ENCODE measurements around the gene DOK7. TPM values are rescaled to one million over a fixed set of nuclear protein-coding genes. Genes with fewer than 3 reads are reported as not detected.

DOK7 gene
- total and polyA plus RNA-seq, 2 of the 4 experiments (the other 2 are of a cell fraction): not detected

DNA sequence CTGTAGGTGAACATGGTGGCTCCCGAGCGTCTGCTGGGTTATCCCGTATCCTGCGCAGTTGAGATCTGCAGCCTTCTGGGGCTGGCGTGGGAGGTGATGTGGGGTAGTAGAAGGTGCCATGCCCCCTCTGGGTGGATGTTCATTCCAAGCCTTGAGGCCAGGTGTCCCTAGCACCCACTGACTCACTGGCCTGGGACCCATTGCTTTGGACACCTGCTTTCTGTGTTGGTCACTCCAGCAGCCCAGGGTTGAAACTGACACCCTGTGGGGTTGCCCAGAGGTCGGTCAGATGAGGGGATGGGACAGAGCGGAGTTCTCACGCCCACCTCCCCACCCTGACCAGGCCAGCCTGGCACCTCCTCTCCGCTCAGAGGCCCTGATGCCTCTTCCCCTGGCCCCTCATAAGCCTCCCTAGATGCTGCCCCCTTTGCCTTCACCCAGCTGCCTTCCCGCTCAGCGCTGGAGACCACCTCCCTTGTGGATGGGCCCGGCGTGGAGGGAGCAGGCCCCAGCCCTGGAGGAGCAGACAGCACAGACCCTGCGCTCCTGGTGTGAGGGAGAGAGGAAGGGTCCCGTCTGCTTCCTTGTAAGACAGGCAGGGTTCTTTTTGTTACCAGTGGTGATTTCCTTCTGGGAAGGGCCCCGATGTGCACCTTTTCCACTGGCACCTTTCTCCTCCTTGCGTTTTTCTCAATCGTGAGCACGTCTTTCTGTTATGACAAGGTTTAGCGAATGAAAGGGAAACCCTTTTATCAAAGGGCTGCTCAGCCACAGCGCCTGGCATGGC, 2.0 kb downstream of the DOK7 start:
- no peak overlapping the region for H2AK9ac ChIP-seq (replicated peaks; ENCODE audit: low read depth, low read length, poor library complexity)
- no peak overlapping the region for H3K4ac ChIP-seq (ENCODE audit: low read depth, low read length)
- no peak overlapping the region for H4K5ac ChIP-seq (ENCODE audit: low read depth, low read length)
- H3K4me3 ChIP-seq (ENCODE audit: insufficient read depth, low read depth, low read length): no peak overlapping the region
- TF ChIP-seq RAD21 (IDR thresholded peaks at IDR 0.05; ENCODE audit: low read length): no peak
- TF ChIP-seq, protein P1, sequence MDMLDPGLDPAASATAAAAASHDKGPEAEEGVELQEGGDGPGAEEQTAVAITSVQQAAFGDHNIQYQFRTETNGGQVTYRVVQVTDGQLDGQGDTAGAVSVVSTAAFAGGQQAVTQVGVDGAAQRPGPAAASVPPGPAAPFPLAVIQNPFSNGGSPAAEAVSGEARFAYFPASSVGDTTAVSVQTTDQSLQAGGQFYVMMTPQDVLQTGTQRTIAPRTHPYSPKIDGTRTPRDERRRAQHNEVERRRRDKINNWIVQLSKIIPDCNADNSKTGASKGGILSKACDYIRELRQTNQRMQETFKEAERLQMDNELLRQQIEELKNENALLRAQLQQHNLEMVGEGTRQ (IDR thresholded peaks at IDR 0.05; ENCODE audit: low read depth, low read length): no peak
- no peak for TF ChIP-seq CHD1 (IDR thresholded peaks at IDR 0.05; ENCODE audit: low read depth, low read length)
- TF ChIP-seq RCOR1 (IDR thresholded peaks at IDR 0.05; ENCODE audit: insufficient replicate concordance, low read length): no peak
- TF ChIP-seq, protein P2, sequence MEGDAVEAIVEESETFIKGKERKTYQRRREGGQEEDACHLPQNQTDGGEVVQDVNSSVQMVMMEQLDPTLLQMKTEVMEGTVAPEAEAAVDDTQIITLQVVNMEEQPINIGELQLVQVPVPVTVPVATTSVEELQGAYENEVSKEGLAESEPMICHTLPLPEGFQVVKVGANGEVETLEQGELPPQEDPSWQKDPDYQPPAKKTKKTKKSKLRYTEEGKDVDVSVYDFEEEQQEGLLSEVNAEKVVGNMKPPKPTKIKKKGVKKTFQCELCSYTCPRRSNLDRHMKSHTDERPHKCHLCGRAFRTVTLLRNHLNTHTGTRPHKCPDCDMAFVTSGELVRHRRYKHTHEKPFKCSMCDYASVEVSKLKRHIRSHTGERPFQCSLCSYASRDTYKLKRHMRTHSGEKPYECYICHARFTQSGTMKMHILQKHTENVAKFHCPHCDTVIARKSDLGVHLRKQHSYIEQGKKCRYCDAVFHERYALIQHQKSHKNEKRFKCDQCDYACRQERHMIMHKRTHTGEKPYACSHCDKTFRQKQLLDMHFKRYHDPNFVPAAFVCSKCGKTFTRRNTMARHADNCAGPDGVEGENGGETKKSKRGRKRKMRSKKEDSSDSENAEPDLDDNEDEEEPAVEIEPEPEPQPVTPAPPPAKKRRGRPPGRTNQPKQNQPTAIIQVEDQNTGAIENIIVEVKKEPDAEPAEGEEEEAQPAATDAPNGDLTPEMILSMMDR (conservative IDR thresholded peaks at IDR 0.05; ENCODE audit: low read depth, low read length): no peak
- no peak for TF ChIP-seq CEBPB (IDR thresholded peaks at IDR 0.05; ENCODE audit: low read depth, low read length)
- no peak for TF ChIP-seq MXI1 (IDR thresholded peaks at IDR 0.05; ENCODE audit: borderline replicate concordance, low read depth, low read length)
- TF ChIP-seq NFE2L2 (IDR thresholded peaks at IDR 0.05; ENCODE audit: low read depth, low read length): no peak
- no peak for TF ChIP-seq MAFK (IDR thresholded peaks at IDR 0.05; ENCODE audit: low read depth, low read length)
- TF ChIP-seq BHLHE40 (IDR thresholded peaks at IDR 0.05; ENCODE audit: low read depth, low read length): no peak
- TF ChIP-seq, protein P3, sequence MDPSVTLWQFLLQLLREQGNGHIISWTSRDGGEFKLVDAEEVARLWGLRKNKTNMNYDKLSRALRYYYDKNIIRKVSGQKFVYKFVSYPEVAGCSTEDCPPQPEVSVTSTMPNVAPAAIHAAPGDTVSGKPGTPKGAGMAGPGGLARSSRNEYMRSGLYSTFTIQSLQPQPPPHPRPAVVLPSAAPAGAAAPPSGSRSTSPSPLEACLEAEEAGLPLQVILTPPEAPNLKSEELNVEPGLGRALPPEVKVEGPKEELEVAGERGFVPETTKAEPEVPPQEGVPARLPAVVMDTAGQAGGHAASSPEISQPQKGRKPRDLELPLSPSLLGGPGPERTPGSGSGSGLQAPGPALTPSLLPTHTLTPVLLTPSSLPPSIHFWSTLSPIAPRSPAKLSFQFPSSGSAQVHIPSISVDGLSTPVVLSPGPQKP (IDR thresholded peaks at IDR 0.05; ENCODE audit: borderline replicate concordance, low read depth, low read length): no peak
- no peak for TF ChIP-seq RFX5 (IDR thresholded peaks at IDR 0.05; ENCODE audit: low read depth, low read length)
- TF ChIP-seq SMC3 (IDR thresholded peaks at IDR 0.05; ENCODE audit: low read depth, low read length): no peak
- TF ChIP-seq MAZ (IDR thresholded peaks at IDR 0.05; ENCODE audit: borderline replicate concordance, low read depth, low read length): no peak
- TF ChIP-seq FOS (IDR thresholded peaks at IDR 0.05; ENCODE audit: low read depth, low read length): no peak
- no peak for TF ChIP-seq POLR2A (IDR thresholded peaks at IDR 0.05; ENCODE audit: low read depth, low read length)
- H3K4me2 ChIP-seq (ENCODE audit: low read depth, low read length): no peak overlapping the region
- no peak overlapping the region for H3K56ac ChIP-seq (ENCODE audit: extremely low read depth, insufficient read depth, low read length)
- H3K18ac ChIP-seq (ENCODE audit: low read depth, low read length): no peak overlapping the region
- in situ Hi-C loops (cut with MboI; ENCODE audit: low sequenced_read_pairs): no loop called here
- H3K9ac ChIP-seq (ENCODE audit: low read depth, low read length): no peak overlapping the region
- 0 out of 2 replicates have a peak, but pooled peaks cover 8% of the 10 kb centered on the region for H4K20me1 ChIP-seq (ENCODE audit: insufficient read depth, low read length)
- POLR2A ChIA-PET (ENCODE audit: unreplicated experiment): no interaction called here
- peaks cover 55% of the 10 kb centered on the region for H3K27me3 ChIP-seq (ENCODE audit: control insufficient read depth, insufficient read depth, low read length)
- no TSS peak for BruUV-seq (replicated peaks)
- WGBS, 2 experiments (ENCODE audit: extremely low coverage in 2 of 2, insufficient read length in 1 of 2): 84% methylated on average over 7 of the region's 21 CpGs; no CpG with 5 or more reads in 1 of the 2 experiments
- ATAC-seq (ENCODE audit: low read depth): no peak
- H2BK20ac ChIP-seq (ENCODE audit: low read depth, low read length): no peak overlapping the region
- intact Hi-C loops (cut with micrococcal nuclease): no loop called here
- dilution Hi-C loops (cut with HindIII; ENCODE audit: low sequenced_read_pairs, unreplicated experiment): no loop called here
- CTCF ChIA-PET: no interaction called here
- no peak overlapping the region for H3K27ac ChIP-seq (ENCODE audit: insufficient read depth, low read length)
- no peak overlapping the region for H2BK5ac ChIP-seq (ENCODE audit: low read depth, low read length, poor library complexity, severe bottlenecking)
- no peaks in the 10 kb centered on the region for H3K4me1 ChIP-seq (ENCODE audit: control insufficient read depth, insufficient read depth, low read length)
- H2BK15ac ChIP-seq (ENCODE audit: low read depth, low read length): no peak overlapping the region
- H3K36me3 ChIP-seq (ENCODE audit: control insufficient read depth, insufficient read depth, low read length): no peaks in the 10 kb centered on the region
- no peaks in the 10 kb centered on the region for H3K79me1 ChIP-seq (ENCODE audit: low read depth in 1 of 2, low read length in 2 of 2)
- no peak overlapping the region for H4K91ac ChIP-seq (ENCODE audit: insufficient read depth, low read depth, low read length)
- H4K8ac ChIP-seq (ENCODE audit: low read depth in 2 of 2, low read length in 2 of 2): no peak overlapping the region
- no peak for DNase-seq
- no peak overlapping the region for H2AFZ ChIP-seq (replicated peaks; ENCODE audit: low read length, poor library complexity)
- 0 out of 2 replicates have a peak, but pooled peaks cover 5% of the 10 kb centered on the region for H3K9me1 ChIP-seq (ENCODE audit: insufficient read depth, low read length)
- no peak overlapping the region for H3K23ac ChIP-seq (ENCODE audit: low read depth, low read length)
- no peaks in the 10 kb centered on the region for H3K9me3 ChIP-seq (ENCODE audit: control insufficient read depth, insufficient read depth, low read length)
- no peak overlapping the region for H2BK120ac ChIP-seq (ENCODE audit: low read depth, low read length)
- H3K14ac ChIP-seq (replicated peaks; ENCODE audit: low read depth, low read length): no peak overlapping the region
- H2AK5ac ChIP-seq (ENCODE audit: low read depth, low read length): no peak overlapping the region
